Parathyroid adenoma (tissue), 2 donors: ENCODE measurements around the gene KLHDC2.
"Not testable (repeated sequence)": the region's sequence is repeated elsewhere in the genome, so short reads cannot be mapped to it uniquely, and the experiment has no call there.

Experiments used
- H2AFZ ChIP-seq: fragments of 300-600 bp; sonication (generic); one replicate; pipeline ENCODE4 v1.7.0; 2017; ENCODE audit warnings: antibody characterized with exemption, mild to moderate bottlenecking
- H3K27ac ChIP-seq: fragments of 300-600 bp; sonication (generic); one replicate; pipeline ENCODE4 v1.7.0; 2017
- H3K27me3 ChIP-seq: fragments of 300-600 bp; sonication (generic); one replicate; pipeline ENCODE4 v1.7.0; 2017; ENCODE audit warnings: low read length; ENCODE audit not compliant: control insufficient read depth, insufficient read depth
- H3K36me3 ChIP-seq: fragments of 300-600 bp; sonication (generic); one replicate; pipeline ENCODE4 v1.7.0; 2017; ENCODE audit warnings: low read length; ENCODE audit not compliant: control insufficient read depth, insufficient read depth
- H3K4me1 ChIP-seq: fragments of 300-600 bp; sonication (generic); one replicate; pipeline ENCODE4 v1.7.0; 2017; ENCODE audit warnings: control low read depth
- H3K4me2 ChIP-seq: fragments of 300-600 bp; sonication (generic); one replicate; pipeline ENCODE4 v1.7.0; 2017; ENCODE audit warnings: low read length
- H3K4me3 ChIP-seq: fragments of 300-600 bp; sonication (generic); one replicate; pipeline ENCODE4 v1.7.0; 2017; ENCODE audit warnings: low read depth, low read length
- H3K79me2 ChIP-seq: fragments of 300-600 bp; sonication (generic); one replicate; pipeline ENCODE4 v1.7.0; 2017; ENCODE audit warnings: control low read depth
- H3K9ac ChIP-seq: fragments of 300-600 bp; sonication (generic); one replicate; pipeline ENCODE4 v1.7.0; 2017; ENCODE audit warnings: mild to moderate bottlenecking
- H3K9me3 ChIP-seq: fragments of 300-600 bp; sonication (generic); one replicate; pipeline ENCODE4 v1.7.0; 2017; ENCODE audit warnings: low read length; ENCODE audit not compliant: control insufficient read depth
- TF ChIP-seq, protein P1 (sequence below): fragments of 300-600 bp; sonication (generic); IDR thresholded peaks from one replicate; pipeline ENCODE4 v1.7.0; 2017; ENCODE audit warnings: antibody characterized with exemption, mild to moderate bottlenecking
- donor health status: primary hyperparathyroidism.

The KLHDC2 gene

DNA sequence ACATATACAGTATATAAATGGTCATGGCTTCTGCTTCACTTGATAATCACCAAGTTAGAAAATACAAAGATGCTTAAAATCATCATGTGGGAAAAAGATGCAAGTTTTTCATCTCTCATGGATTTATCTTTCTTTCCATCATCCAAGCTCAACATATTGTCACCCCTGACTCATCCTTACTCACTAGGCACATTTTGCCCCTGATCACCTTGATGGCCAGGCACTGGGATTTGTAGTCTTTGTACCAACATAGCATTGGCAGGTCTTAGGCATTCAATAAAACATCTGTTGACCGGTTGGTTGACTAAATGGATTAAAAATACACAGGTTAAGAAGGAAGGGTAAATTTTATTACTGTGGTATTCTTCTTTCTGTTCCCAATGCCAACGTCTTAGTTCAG is 28.1 kb downstream of the KLHDC2 start:
- Histone ChIP-seq H3K9ac (no peak overlapping the region), H2AFZ (no peak overlapping the region), H3K4me2 (no peak overlapping the region), H3K27me3 (no peaks in the 10 kb centered on the region), H3K4me3 (no peak overlapping the region), H3K27ac (no peak overlapping the region), H3K9me3 (no peaks in the 10 kb centered on the region), H3K79me2 (no peaks in the 10 kb centered on the region), H3K36me3 (no peaks in the 10 kb centered on the region), H3K4me1 (peaks cover 6% of the 10 kb centered on the region)
- TF ChIP-seq, protein P1, sequence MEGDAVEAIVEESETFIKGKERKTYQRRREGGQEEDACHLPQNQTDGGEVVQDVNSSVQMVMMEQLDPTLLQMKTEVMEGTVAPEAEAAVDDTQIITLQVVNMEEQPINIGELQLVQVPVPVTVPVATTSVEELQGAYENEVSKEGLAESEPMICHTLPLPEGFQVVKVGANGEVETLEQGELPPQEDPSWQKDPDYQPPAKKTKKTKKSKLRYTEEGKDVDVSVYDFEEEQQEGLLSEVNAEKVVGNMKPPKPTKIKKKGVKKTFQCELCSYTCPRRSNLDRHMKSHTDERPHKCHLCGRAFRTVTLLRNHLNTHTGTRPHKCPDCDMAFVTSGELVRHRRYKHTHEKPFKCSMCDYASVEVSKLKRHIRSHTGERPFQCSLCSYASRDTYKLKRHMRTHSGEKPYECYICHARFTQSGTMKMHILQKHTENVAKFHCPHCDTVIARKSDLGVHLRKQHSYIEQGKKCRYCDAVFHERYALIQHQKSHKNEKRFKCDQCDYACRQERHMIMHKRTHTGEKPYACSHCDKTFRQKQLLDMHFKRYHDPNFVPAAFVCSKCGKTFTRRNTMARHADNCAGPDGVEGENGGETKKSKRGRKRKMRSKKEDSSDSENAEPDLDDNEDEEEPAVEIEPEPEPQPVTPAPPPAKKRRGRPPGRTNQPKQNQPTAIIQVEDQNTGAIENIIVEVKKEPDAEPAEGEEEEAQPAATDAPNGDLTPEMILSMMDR = no peak

DNA sequence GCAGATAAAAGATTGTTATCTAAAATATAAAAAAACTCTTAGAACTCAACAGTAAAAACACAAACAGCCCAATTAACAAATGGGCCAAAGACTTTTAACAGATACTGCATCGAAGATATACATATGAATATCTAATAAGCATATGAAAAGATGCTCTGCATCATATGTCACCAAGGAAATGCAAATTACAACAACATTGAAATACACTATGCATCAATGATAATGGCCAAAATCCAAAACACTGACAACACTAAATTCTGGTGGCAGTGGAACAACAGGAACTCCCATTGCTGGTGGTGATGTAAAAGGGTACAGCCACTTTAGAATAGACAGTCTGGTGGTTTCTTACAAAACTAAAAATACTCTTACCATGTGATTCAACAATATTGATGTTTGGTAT is 40.8 kb downstream of the KLHDC2 start:
- no peak overlapping the region for H3K4me3 ChIP-seq
- H3K27ac ChIP-seq = no peak overlapping the region
- H3K4me2 ChIP-seq = no peak overlapping the region
- no peaks in the 10 kb centered on the region for H3K27me3 ChIP-seq
- H2AFZ ChIP-seq = no peak overlapping the region
- H3K79me2 ChIP-seq = no peaks in the 10 kb centered on the region
- no peak overlapping the region for H3K9ac ChIP-seq
- H3K4me1 ChIP-seq = no peaks in the 10 kb centered on the region
- TF ChIP-seq, protein P1 = no peak
- H3K36me3 ChIP-seq = no peaks in the 10 kb centered on the region
- no peaks in the 10 kb centered on the region for H3K9me3 ChIP-seq

DNA sequence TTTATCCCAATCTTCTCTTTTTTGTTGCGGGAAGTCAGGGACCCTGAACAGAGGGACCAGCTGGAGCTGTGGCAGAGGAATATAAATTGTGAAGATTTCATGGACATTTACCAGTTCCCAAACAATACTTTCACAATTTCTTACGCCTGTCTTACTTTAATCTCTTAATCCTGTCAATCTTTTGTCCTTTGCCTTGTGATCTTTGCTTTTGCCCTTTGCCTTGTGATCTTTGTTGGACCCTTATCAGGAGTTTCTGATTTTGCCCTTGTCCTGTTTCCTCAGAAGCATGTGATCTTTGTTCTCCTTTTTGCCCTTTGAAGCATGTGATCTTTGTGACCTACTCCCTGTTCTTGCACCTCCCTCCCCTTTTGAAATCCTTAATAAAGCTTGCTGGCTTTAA is 48.2 kb downstream of the KLHDC2 start:
- H3K4me2 ChIP-seq, H3K4me1 ChIP-seq, H3K27me3 ChIP-seq, H3K79me2 ChIP-seq, H3K27ac ChIP-seq, H3K36me3 ChIP-seq, H2AFZ ChIP-seq, H3K9me3 ChIP-seq, H3K4me3 ChIP-seq, H3K9ac ChIP-seq: not testable (repeated sequence)

DNA sequence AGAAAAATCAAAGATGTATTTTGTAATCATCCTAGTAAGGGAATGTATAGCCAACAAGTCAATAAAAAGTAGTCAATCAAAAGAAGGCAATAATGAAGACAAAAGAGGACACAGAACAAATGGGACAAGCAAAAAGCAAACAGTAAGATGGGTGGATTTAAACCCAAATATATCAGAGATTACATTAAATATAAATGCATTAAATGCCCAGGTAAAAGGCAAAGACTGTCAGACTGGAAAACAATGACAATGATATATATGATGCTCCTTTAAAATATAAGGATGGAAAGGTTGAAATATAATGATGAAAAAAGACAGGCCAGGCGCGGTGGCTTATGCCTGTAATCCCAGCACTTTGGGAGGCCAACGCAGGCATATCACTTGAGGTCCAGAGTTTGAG is 48.9 kb downstream of the KLHDC2 start:
- Histone ChIP-seq H3K27me3 (no peaks in the 10 kb centered on the region), H3K9ac (no peak overlapping the region), H3K4me3 (no peak overlapping the region), H3K27ac (no peak overlapping the region), H3K4me2 (no peak overlapping the region), H3K9me3 (no peaks in the 10 kb centered on the region), H3K4me1 (no peaks in the 10 kb centered on the region), H2AFZ (no peak overlapping the region), H3K36me3 (no peaks in the 10 kb centered on the region), H3K79me2 (no peaks in the 10 kb centered on the region)
- TF ChIP-seq, protein P1 = no peak

DNA sequence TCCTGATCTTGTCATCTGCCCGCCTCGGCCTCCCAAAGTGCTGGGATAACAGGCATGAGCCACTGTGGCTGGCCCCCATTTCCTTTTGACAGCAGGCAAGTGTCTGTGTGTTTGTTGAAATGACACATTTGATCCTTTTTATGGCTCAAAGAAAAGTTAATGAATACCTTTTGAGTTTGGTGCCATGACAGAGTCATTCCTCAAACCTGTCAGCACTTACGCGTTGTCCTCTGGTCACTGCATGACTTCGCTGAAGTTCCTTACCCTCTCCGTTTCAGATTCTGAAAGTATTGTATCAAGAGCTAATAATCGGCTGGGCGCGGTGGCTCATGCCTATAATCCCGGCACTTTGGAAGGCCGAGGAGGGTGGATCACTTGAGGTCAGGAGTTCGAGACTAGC is 52.2 kb downstream of the KLHDC2 start:
- H3K4me3 ChIP-seq = no peak overlapping the region
- no peaks in the 10 kb centered on the region for H3K36me3 ChIP-seq
- TF ChIP-seq, protein P1 = no peak

More for the DNA sequence above, 52.2 kb downstream of the KLHDC2 start:
- H3K4me1 ChIP-seq = no peaks in the 10 kb centered on the region
- no peak overlapping the region for H3K4me2 ChIP-seq
- H3K27ac ChIP-seq = no peak overlapping the region
- H3K27me3 ChIP-seq = no peaks in the 10 kb centered on the region
- no peaks in the 10 kb centered on the region for H3K9me3 ChIP-seq
- H2AFZ ChIP-seq = no peak overlapping the region
- no peaks in the 10 kb centered on the region for H3K79me2 ChIP-seq
- H3K9ac ChIP-seq = no peak overlapping the region
